T-helper 22 cell (primary cell): ENCODE data around the gene SLC7A5.
A peak's percentile ranks its signal among the peaks of the same experiment; 100 is the strongest.
"Not testable (repeated sequence)": the region's sequence is repeated elsewhere in the genome, so short reads cannot be mapped to it uniquely, and the experiment has no call there.

Experiments
- DNase-seq: peaks from one replicate; pipeline ENCODE4 v3.0.0-alpha.2; 2020; ENCODE audit warnings: low read depth

SLC7A5 gene

GRCh38 chr16:87888346-87888745 is 19.0 kb upstream of the SLC7A5 start:
- not testable (repeated sequence) for DNase-seq

DNA sequence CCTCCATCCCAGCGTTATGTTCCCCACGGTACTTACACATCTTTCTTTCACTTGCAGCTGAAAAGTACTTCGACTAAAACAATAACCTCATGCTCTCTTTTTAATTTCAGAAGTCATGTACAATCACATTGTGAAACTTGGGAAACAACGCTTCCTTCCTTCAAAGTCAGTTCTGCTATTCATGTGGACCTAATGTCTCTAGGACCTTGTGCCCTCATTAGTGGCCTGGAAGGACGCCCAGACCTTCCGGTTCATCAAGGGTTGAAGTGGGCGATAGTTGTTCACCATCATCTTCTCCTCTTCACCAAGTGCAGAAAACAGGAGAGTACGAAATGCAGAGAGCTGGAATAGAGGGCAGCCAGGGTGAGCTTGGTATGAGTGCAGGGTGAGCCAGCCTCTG is 18.6 kb upstream of the SLC7A5 start:
- DNase-seq: not testable (repeated sequence)

GRCh38 chr16:87885371-87885967 is 16.2 kb upstream of the SLC7A5 start:
- not testable (repeated sequence) for DNase-seq

DNA sequence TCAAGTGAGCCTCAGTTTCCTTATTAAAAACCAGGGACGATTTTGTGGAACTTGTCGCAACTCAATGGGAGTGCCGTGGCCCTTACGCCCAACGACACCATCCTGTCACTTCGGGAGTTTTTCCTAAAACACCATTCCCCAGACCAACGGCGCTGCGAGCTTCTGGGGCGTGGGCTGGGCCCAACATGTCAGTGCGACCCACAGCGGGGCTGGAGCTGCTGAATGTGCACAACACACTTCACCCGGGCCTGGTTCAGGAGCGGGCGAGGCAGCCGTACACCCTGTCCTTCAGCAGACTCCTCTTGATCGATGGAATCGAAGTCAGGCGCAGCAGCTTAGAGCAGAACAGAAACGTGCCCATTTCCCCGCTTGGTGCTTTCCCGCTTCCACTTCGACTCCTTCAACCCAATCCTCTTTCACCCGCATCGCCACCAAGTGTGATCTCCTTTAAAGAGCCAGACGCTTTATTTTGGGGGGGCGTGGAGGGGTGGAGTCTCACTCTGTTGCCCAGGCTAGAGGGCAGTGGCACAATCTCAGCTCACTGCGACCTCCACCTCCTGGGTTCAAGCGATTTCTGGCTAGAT is 13.2 kb upstream of the SLC7A5 start:
- DNase-seq: no peak

DNA sequence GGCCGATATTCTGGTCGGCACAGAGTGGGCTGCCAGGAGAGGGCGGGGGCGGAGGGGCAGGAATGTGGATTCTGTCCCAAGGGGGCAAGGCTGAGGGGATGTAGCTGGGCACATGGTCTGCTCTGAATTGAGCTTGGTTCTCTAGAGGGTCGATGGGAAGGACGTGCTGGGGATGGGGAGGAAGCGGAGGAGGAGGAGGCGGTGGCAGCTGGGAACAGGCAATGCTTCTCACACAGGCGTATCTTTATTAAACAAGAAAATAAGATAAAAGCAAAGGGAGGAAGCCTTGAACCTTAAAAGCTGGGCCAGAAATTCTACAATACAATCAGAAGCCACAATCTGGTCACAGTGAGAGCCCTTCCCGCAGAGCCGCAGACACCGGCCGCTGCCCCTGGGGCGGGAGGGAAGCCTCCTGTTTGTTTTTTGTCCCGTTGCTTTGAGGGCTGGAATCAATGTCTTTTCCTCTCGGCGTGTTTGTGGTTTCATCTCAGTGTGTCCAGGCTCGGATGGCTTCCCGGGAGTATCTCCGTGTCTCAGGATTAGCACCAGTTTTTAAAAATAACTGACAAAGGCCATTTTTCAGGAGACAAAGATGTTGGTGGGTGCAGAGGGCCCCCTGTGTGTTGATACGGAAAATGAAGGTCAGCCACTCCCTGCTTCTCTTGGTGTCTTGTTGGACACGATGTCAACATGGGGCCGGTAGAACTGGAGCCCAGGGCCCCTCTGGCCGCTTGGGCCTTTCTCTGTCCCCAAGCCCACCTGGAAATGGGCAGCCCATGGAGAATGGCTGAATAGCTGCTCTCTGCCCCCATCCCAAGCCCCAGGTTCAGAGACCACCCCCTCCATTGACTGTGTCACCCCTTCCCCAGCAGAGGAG is 12.3 kb upstream of the SLC7A5 start:
- DNase-seq: no peak

GRCh38 chr16:87880117-87880696 is 10.9 kb upstream of the SLC7A5 start:
- DNase-seq: no peak

DNA sequence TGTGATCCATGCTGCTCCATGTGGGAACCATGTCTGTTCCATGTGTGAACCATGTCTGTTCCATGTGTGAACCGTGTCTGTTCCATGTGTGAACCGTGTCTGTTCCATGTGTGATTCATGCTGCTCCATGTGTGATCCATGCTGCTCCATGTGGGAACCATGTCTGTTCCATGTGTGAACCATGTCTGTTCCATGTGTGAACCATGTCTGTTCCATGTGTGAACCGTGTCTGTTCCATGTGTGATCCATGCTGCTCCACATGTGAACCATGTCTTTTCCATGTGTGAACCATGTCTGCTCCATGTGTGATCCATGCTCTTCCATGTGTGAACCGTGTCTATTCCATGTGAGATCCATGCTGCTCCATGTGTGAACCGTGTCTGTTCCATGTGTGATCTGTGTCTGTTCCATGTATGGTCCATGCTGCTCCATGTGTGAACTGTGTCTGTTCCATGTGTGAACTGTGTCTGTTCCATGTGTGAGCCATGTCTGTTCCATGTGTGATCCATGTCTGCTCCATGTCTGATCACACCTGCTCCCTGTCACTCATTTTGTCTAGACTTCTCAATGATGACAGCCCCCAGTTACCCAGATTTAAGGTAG is 10.2 kb upstream of the SLC7A5 start:
- not testable (repeated sequence) for DNase-seq

DNA sequence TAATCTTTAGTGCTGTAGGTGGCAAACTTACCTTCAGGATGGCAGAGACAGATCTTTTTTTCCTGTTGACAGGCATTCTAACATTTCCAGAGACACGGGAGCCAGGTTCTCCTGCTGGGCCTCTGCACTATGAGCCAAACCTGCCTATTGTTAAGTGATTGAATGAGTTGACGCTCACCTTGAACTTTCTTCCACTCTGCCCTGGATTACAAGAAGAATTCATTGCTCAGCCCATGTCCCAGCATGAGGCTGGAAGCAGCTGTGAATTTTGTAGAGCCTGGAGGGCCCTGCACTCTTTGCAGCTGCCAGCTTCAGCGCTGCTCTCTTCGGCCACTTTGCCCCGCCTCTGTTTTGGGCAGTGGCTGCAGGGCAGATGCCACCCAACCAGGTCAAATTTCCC is 9.4 kb upstream of the SLC7A5 start:
- DNase-seq: no peak

GRCh38 chr16:87877942-87878507 is 8.7 kb upstream of the SLC7A5 start:
- DNase-seq: no peak

GRCh38 chr16:87874639-87875427 is 5.5 kb upstream of the SLC7A5 start:
- DNase-seq: peak; percentile 36

DNA sequence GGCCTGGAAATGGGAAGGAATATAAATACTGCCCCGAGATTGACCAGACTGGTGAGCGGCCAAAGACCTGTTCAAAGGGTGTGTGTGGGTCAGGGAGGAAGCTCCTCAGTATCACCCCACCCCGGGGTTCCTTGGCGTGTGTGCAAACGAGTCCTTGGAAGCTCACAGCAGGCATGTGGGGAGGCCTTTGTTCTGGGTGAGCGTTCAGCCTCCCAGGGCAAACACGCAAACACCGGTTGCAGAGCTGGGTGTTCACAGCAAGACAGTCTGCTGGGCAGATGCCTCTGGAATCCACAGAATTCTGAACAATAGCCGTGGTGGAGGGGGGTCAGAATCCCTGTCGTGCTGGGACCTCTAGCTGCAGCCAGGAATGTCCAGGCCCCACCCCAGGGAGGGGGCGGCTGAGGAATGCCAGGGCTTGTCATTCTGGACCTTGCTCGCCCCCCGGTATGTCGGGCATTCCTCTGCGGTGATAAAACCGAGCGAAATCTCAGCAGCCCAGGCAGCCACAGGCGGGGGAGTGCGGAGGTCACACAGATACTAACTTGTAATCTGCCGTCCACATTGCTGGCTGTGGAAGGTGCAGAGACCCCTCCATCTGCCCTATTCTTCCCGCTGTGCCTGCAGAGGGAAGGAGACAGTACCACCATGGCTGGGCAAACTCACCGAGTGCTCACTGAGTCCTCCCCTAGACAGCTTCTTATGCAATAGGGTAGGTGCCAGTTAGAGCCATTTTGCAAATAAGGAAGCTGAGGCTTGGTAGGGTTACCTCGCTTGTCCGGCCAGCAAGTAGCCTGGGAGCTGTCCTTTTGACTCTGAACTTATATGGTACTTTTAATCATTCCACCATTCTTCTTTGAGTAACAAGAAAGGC is 1.3 kb upstream of the SLC7A5 start:
- not testable (repeated sequence) for DNase-seq

GRCh38 chr16:87869879-87870417 is 641 bp upstream of the SLC7A5 start:
- not testable (repeated sequence) for DNase-seq

GRCh38 chr16:87868254-87869029 is 865 bp downstream of the SLC7A5 start:
- peak; percentile 67 for DNase-seq

GRCh38 chr16:87865902-87866555 is 3.3 kb downstream of the SLC7A5 start:
- peak; percentile 76 for DNase-seq

- DNase-seq: no peak
Measured at GRCh38 chr16:87864331-87864989, 4.8 kb downstream of the SLC7A5 start.

DNA sequence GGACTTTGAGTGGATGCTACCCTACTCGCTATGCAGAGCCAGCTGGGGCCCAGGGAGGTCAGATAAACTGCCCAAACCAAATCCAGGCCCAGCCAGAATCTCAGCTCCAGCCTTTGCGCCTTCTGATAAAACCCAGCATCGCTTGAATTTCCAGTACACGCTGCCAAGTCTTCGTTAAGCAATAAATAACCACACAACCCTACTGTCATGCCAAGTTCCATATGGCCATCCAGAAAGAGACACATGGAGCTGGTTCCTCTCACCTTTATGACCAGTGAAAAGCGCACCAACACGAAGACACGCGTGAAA is 6.0 kb downstream of the SLC7A5 start:
- not testable (repeated sequence) for DNase-seq

DNA sequence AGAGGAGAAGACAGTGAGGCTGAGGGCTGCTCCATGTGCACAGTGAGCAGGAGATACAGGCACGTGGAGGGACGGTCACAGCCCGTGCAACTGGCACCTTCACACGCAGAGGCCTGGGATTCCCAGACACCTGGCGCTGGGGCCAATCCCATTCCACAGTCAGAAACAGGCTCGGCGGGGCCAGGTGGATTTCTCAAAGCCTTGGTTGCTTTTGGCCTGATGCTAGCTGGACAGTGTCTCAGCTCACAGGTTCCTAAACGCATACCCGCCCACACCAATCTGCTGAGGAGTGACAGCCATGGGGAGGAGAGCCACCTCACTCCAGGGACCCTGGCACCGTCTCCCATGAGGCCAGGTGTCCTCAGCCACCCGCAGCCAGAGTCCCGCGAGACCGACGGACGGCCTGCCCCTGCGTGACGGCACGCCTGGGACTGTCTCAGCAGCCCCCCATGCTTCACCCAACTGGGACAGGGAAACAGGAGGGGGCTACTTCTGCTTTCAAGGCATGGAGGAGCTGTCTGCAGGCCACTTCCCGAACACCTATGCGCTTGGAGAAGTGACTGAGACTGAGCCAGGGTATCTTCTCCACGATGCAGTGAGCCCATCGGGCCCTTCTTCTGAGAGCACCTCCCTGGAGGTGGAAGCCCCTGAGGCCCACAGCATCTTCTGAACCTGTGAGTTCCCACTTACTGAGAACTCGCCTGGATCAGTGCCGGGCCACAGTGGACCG is 6.5 kb downstream of the SLC7A5 start:
- not testable (repeated sequence) for DNase-seq
